ENCODE data around the gene DAZAP1. TPM values are rescaled to one million over a fixed set of nuclear protein-coding genes. Genes with fewer than 3 reads are reported as not detected.

DAZAP1 gene
- total and polyA plus RNA-seq, 5 donors, result 65.3 to 92.1 (median 82.7) TPM

GRCh38 chr19:1422360-1422759, 15.0 kb downstream of the DAZAP1 start:
- no peak overlapping the region for H3K4me3 ChIP-seq (ENCODE audit: low read length)
- H3K9me3 ChIP-seq (ENCODE audit: control insufficient read depth, low read length), result no peaks in the 10 kb centered on the region
- no peak for ATAC-seq
- no peak overlapping the region for H3K27ac ChIP-seq (ENCODE audit: low read length)
- 78% methylated on average over 16 of the region's 16 CpGs for WGBS
- peaks cover 14% of the 10 kb centered on the region for H3K4me1 ChIP-seq (ENCODE audit: control insufficient read depth, insufficient read depth, low read length)
- H3K27me3 ChIP-seq (ENCODE audit: control insufficient read depth, insufficient read depth), result no peaks in the 10 kb centered on the region
- intact Hi-C loops (cut with DNase I), result no loop called here
- DNase-seq, result no peak

- no peak for ATAC-seq
- peak in 2 of 3 donors; percentile 40 to 46 for DNase-seq
- intact Hi-C loops (cut with DNase I), result no loop called here
- no peak overlapping the region for H3K27ac ChIP-seq (ENCODE audit: low read length)
- WGBS, result 89% methylated on average over 24 of the region's 24 CpGs
- peaks cover 9% of the 10 kb centered on the region for H3K4me1 ChIP-seq (ENCODE audit: control insufficient read depth, insufficient read depth, low read length)
- no peak overlapping the region for H3K4me3 ChIP-seq (ENCODE audit: low read length)
- H3K27me3 ChIP-seq (ENCODE audit: control insufficient read depth, insufficient read depth), result no peaks in the 10 kb centered on the region
- H3K9me3 ChIP-seq (ENCODE audit: control insufficient read depth, low read length), result no peaks in the 10 kb centered on the region
Observed at GRCh38 chr19:1422943-1423342, 15.6 kb downstream of the DAZAP1 start.

- DNase-seq (peak in 2 of 3 donors; percentile 38 to 48), ATAC-seq (no peak)
- 90% methylated on average over 40 of the region's 40 CpGs for WGBS
- Histone ChIP-seq H3K27me3 (ENCODE audit: control insufficient read depth, insufficient read depth) (no peaks in the 10 kb centered on the region), H3K4me1 (ENCODE audit: control insufficient read depth, insufficient read depth, low read length) (peaks cover 4% of the 10 kb centered on the region), H3K4me3 (ENCODE audit: low read length) (no peak overlapping the region), H3K27ac (ENCODE audit: low read length) (no peak overlapping the region), H3K9me3 (ENCODE audit: control insufficient read depth, low read length) (no peaks in the 10 kb centered on the region)
- intact Hi-C loops (cut with DNase I), result no loop called here
Observed at GRCh38 chr19:1423436-1424191, 16.2 kb downstream of the DAZAP1 start.

GRCh38 chr19:1424192-1424955, 17.0 kb downstream of the DAZAP1 start:
- H3K4me3 ChIP-seq (ENCODE audit: low read length), result no peak overlapping the region
- no peaks in the 10 kb centered on the region for H3K9me3 ChIP-seq (ENCODE audit: control insufficient read depth, low read length)
- intact Hi-C loops (cut with DNase I), result no loop called here
- WGBS, result 84% methylated on average over 42 of the region's 42 CpGs
- H3K4me1 ChIP-seq (ENCODE audit: control insufficient read depth, insufficient read depth, low read length), result no peaks in the 10 kb centered on the region
- no peak overlapping the region for H3K27ac ChIP-seq (ENCODE audit: low read length)
- ATAC-seq, result no peak
- H3K27me3 ChIP-seq (ENCODE audit: control insufficient read depth, insufficient read depth), result no peaks in the 10 kb centered on the region
- no peak for DNase-seq

- WGBS, result 82% methylated on average over 33 of the region's 33 CpGs
- no peaks in the 10 kb centered on the region for H3K9me3 ChIP-seq (ENCODE audit: control insufficient read depth, low read length)
- H3K4me1 ChIP-seq (ENCODE audit: control insufficient read depth, insufficient read depth, low read length), result no peaks in the 10 kb centered on the region
- no peaks in the 10 kb centered on the region for H3K27me3 ChIP-seq (ENCODE audit: control insufficient read depth, insufficient read depth)
- DNase-seq (no peak), ATAC-seq (no peak)
- intact Hi-C loops (cut with DNase I), result no loop called here
- no peak overlapping the region for H3K27ac ChIP-seq (ENCODE audit: low read length)
- no peak overlapping the region for H3K4me3 ChIP-seq (ENCODE audit: low read length)
Observed at GRCh38 chr19:1425102-1425837, 17.9 kb downstream of the DAZAP1 start.

- intact Hi-C loops (cut with DNase I), result no loop called here
- DNase-seq (no peak), ATAC-seq (no peak)
- Histone ChIP-seq H3K4me3 (ENCODE audit: low read length) (no peak overlapping the region), H3K9me3 (ENCODE audit: control insufficient read depth, low read length) (no peaks in the 10 kb centered on the region), H3K27me3 (ENCODE audit: control insufficient read depth, insufficient read depth) (no peaks in the 10 kb centered on the region), H3K4me1 (ENCODE audit: control insufficient read depth, insufficient read depth, low read length) (no peaks in the 10 kb centered on the region), H3K27ac (ENCODE audit: low read length) (no peak overlapping the region)
- WGBS, result 91% methylated on average over 14 of the region's 14 CpGs
Observed at GRCh38 chr19:1425902-1426301, 18.5 kb downstream of the DAZAP1 start.

- intact Hi-C loops (cut with DNase I), result no loop called here
- no peak for ATAC-seq
- Histone ChIP-seq H3K4me1 (ENCODE audit: control insufficient read depth, insufficient read depth, low read length) (no peaks in the 10 kb centered on the region), H3K9me3 (ENCODE audit: control insufficient read depth, low read length) (no peaks in the 10 kb centered on the region), H3K4me3 (ENCODE audit: low read length) (no peak overlapping the region), H3K27me3 (ENCODE audit: control insufficient read depth, insufficient read depth) (no peaks in the 10 kb centered on the region), H3K27ac (ENCODE audit: low read length) (no peak overlapping the region)
- DNase-seq, result no peak
- 72% methylated on average over 9 of the region's 9 CpGs for WGBS
Observed at GRCh38 chr19:1426736-1427135, 19.4 kb downstream of the DAZAP1 start.

- ATAC-seq (no peak), DNase-seq (peak in 1 of 3 donors; percentile 45)
- no peaks in the 10 kb centered on the region for H3K4me1 ChIP-seq (ENCODE audit: control insufficient read depth, insufficient read depth, low read length)
- whole genome bisulfite sequencing, result 87% methylated on average over 27 of the region's 27 CpGs
- H3K9me3 ChIP-seq (ENCODE audit: control insufficient read depth, low read length), result no peaks in the 10 kb centered on the region
- no peak overlapping the region for H3K27ac ChIP-seq (ENCODE audit: low read length)
- H3K4me3 ChIP-seq (ENCODE audit: low read length), result no peak overlapping the region
- no peaks in the 10 kb centered on the region for H3K27me3 ChIP-seq (ENCODE audit: control insufficient read depth, insufficient read depth)
- intact Hi-C loops (cut with DNase I), result no loop called here
Observed at GRCh38 chr19:1427221-1427920, 20.0 kb downstream of the DAZAP1 start.

GRCh38 chr19:1428738-1429391, 21.5 kb downstream of the DAZAP1 start:
- Histone ChIP-seq H3K27me3 (ENCODE audit: control insufficient read depth, insufficient read depth) (no peaks in the 10 kb centered on the region), H3K27ac (ENCODE audit: low read length) (no peak overlapping the region), H3K9me3 (ENCODE audit: control insufficient read depth, low read length) (no peaks in the 10 kb centered on the region), H3K4me1 (ENCODE audit: control insufficient read depth, insufficient read depth, low read length) (no peaks in the 10 kb centered on the region), H3K4me3 (ENCODE audit: low read length) (no peak overlapping the region)
- ATAC-seq (peak in 1 of 2 donors; percentile 4), DNase-seq (peak in 2 of 3 donors; percentile 59 to 63)
- WGBS, result 85% methylated on average over 41 of the region's 41 CpGs
- intact Hi-C loops (cut with DNase I), result no loop called here

GRCh38 chr19:1429750-1430149, 22.4 kb downstream of the DAZAP1 start:
- H3K9me3 ChIP-seq (ENCODE audit: control insufficient read depth, low read length), result no peaks in the 10 kb centered on the region
- no peaks in the 10 kb centered on the region for H3K27me3 ChIP-seq (ENCODE audit: control insufficient read depth, insufficient read depth)
- no peak overlapping the region for H3K27ac ChIP-seq (ENCODE audit: low read length)
- ATAC-seq (peak; percentile 41 to 46), DNase-seq (peak in 2 of 3 donors; percentile 76 to 79)
- no peak overlapping the region for H3K4me3 ChIP-seq (ENCODE audit: low read length)
- intact Hi-C loops (cut with DNase I), result no loop called here
- H3K4me1 ChIP-seq (ENCODE audit: control insufficient read depth, insufficient read depth, low read length), result no peaks in the 10 kb centered on the region
- 47% methylated on average over 14 of the region's 14 CpGs for WGBS

Data from right cardiac atrium (tissue), 5 donors.